ENCODE measurements around the gene UNC13B.

UNC13B gene

DNA sequence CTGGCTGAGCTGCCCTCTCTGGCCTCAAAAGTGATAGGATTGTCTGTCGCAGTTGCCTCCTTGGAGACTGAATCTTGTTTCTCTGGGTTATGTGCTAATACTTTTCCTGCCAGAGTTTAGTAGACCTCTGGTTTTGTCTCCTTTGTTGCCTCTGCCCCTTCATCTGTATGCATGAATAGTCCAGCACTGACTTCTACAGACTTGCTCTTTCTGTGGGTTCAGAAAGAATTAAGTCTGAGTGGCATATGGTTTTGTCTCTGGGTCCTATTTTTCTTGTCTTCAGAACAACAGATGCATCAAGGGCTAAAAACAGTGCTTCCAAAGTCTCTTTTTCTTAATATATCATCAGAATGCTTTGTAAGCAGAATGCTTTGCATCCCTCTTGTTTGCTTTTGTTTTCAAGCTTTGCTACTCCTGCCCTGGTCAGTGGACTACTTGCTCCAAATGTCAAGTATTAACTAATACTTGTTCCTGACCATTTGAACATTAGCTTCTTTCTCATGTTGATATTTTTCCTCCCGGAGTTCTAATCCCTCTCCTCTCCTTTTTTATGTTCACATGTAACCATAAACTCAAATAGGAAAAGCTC, 131.7 kb downstream of the UNC13B start:
- TF ChIP-seq, protein P1, sequence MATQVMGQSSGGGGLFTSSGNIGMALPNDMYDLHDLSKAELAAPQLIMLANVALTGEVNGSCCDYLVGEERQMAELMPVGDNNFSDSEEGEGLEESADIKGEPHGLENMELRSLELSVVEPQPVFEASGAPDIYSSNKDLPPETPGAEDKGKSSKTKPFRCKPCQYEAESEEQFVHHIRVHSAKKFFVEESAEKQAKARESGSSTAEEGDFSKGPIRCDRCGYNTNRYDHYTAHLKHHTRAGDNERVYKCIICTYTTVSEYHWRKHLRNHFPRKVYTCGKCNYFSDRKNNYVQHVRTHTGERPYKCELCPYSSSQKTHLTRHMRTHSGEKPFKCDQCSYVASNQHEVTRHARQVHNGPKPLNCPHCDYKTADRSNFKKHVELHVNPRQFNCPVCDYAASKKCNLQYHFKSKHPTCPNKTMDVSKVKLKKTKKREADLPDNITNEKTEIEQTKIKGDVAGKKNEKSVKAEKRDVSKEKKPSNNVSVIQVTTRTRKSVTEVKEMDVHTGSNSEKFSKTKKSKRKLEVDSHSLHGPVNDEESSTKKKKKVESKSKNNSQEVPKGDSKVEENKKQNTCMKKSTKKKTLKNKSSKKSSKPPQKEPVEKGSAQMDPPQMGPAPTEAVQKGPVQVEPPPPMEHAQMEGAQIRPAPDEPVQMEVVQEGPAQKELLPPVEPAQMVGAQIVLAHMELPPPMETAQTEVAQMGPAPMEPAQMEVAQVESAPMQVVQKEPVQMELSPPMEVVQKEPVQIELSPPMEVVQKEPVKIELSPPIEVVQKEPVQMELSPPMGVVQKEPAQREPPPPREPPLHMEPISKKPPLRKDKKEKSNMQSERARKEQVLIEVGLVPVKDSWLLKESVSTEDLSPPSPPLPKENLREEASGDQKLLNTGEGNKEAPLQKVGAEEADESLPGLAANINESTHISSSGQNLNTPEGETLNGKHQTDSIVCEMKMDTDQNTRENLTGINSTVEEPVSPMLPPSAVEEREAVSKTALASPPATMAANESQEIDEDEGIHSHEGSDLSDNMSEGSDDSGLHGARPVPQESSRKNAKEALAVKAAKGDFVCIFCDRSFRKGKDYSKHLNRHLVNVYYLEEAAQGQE (IDR thresholded peaks at IDR 0.05; ENCODE audit: insufficient read depth in 1 of 2, low read depth in 2 of 2, low read length in 2 of 2) = no peak
- TF ChIP-seq POLR2AphosphoS5 (IDR thresholded peaks at IDR 0.05; ENCODE audit: low read depth, low read length) (no peak), TAF1 (IDR thresholded peaks at IDR 0.05; ENCODE audit: borderline replicate concordance, insufficient read depth, low read length) (no peak), SIN3A (IDR thresholded peaks at IDR 0.05; ENCODE audit: borderline replicate concordance, insufficient read depth, low read length) (no peak), FOXP2 (optimal IDR thresholded peaks at IDR 0.05; ENCODE audit: borderline replicate concordance, extremely low read depth, extremely low read length, insufficient read depth) (no peak)

DNA sequence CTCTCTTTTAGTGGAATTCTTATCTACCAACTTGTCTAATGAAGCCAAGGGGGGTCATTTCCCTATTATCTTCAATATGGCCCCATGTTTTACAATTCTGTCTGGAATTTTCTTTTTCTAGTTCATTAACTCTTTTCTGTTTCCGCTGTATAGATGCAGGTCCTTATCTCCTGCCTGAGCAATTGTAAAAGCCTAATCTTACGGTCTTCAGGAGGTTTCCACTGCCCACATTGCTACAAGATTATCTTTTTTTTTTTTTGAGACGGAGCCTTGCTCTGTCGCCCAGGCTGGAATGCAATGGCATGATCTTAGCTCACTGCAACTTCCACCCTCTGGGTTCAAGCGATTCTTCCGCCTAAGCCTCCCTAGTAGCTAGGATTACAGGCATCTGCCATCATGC, 132.3 kb downstream of the UNC13B start:
- TF ChIP-seq FOXP2 (optimal IDR thresholded peaks at IDR 0.05; ENCODE audit: borderline replicate concordance, extremely low read depth, extremely low read length, insufficient read depth) (no peak), SIN3A (IDR thresholded peaks at IDR 0.05; ENCODE audit: borderline replicate concordance, insufficient read depth, low read length) (no peak), POLR2AphosphoS5 (IDR thresholded peaks at IDR 0.05; ENCODE audit: low read depth, low read length) (no peak), TAF1 (IDR thresholded peaks at IDR 0.05; ENCODE audit: borderline replicate concordance, insufficient read depth, low read length) (no peak)
- TF ChIP-seq, protein P1 (IDR thresholded peaks at IDR 0.05; ENCODE audit: insufficient read depth in 1 of 2, low read depth in 2 of 2, low read length in 2 of 2) = no peak

DNA sequence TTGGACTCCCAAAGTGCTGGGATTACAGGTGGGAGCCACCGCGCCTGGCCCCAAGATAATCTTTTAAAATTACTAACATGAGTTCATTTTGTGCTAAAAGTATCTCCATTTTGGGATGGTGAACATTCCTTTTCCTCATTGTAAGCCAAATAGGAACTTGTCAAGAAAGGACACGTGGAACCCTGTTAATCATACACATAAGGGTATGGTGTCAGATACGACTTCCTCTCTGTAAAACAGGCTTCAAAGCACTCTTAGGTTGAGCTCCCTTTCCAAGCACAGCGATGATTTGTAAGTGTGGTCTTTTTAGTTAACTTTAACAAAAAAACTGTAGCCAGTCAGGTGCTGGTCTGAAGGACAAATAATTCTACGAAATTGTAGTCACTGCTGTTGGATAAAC, 132.7 kb downstream of the UNC13B start:
- TF ChIP-seq POLR2AphosphoS5 (IDR thresholded peaks at IDR 0.05; ENCODE audit: low read depth, low read length) (no peak), TAF1 (IDR thresholded peaks at IDR 0.05; ENCODE audit: borderline replicate concordance, insufficient read depth, low read length) (no peak), SIN3A (IDR thresholded peaks at IDR 0.05; ENCODE audit: borderline replicate concordance, insufficient read depth, low read length) (no peak), FOXP2 (optimal IDR thresholded peaks at IDR 0.05; ENCODE audit: borderline replicate concordance, extremely low read depth, extremely low read length, insufficient read depth) (no peak)
- TF ChIP-seq, protein P1 (IDR thresholded peaks at IDR 0.05; ENCODE audit: insufficient read depth in 1 of 2, low read depth in 2 of 2, low read length in 2 of 2) = no peak

DNA sequence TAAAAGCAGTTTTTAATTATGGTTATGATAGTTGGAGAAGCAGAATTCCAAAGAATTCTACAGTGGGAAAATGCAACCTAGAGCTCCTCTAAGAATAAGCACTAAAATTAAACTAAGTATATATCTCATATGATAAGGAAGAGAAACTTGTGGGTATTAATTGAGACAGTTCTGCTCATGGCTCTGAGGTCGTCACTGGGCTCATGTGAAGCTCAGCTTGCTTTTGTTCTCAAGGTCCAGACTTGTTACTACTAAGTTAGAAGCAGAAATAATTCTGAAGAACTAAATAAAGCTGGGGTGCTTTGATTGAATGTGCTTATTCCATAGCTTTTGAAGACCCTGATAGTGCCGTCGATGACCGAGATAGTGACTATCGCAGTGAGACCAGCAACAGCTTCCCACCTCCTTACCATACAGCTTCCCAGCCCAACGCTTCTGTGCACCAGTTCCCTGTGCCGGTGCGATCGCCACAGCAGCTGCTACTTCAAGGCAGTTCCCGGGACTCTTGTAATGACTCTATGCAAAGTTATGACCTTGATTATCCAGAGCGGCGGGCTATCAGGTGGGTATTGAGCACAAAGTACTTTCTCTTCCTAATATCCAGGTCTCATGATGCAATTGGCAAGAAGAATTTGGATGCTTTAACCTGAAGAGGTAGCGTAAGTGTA, 133.7 kb downstream of the UNC13B start:
- TF ChIP-seq, protein P1 (IDR thresholded peaks at IDR 0.05; ENCODE audit: insufficient read depth in 1 of 2, low read depth in 2 of 2, low read length in 2 of 2) = no peak
- no peak for TF ChIP-seq TAF1 (IDR thresholded peaks at IDR 0.05; ENCODE audit: borderline replicate concordance, insufficient read depth, low read length)
- no peak for TF ChIP-seq SIN3A (IDR thresholded peaks at IDR 0.05; ENCODE audit: borderline replicate concordance, insufficient read depth, low read length)
